Measurements from ENCODE around the gene AKAP8L. TPM values are rescaled to one million over a fixed set of nuclear protein-coding genes. Genes with fewer than 3 reads are reported as not detected.

The AKAP8L gene
- total and polyA plus RNA-seq, 2 experiments from 2014 or later: 88.7 to 155 TPM

DNA sequence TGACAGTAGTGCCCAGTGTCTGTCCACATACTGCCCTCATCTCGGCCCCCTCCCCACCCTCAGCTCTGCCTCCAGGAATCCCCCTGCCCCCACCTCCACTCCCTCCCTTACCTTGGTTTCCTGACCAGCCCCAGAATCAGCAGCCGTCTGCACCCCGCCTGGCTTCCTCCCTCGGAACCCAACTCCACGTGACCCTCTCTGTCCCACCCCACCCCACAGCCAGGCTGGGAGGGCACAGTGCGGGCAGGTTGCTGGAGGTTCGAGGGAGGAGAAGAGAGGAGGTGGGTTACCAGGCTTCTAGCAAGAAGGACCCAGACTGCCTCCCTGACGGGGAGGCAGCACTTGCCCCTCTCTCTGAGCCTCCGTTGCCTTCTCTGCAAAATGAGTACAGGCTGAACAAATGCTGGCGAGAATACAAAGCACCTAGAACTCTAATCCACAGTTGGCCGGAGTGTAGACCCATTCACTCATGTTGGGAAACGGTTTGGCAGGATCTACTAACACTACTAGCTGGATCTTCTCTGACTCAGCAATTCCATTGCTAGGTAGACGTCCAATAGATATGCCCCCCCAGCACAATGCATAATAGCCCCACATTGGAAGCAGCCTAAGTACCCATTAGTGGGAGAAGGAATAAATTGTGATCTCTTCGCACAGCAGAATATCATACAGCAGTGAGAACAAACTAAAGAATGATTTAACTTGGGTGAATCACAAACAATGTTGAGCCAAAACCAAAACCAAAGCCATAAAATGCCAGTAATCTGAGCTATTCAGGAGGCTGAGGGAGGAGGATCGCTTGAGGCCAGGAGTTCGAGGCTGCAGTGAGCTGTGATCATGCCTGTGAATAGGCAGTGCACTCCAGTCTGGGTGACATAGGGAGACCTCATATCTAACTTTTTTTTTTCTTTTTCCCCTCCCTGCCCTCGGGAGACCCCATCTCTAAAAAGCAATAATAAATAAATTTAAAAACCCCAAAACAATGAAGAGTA is 45.9 kb upstream of the AKAP8L start, which contains the start of gene RASAL3:
Gene RASAL3 (minus strand): TSS at position 151 of the 992 bp plus-strand sequence. CDS start 186 bp downstream, outside the sequence.
- no peaks in the 10 kb centered on the region for H3K9me2 ChIP-seq (replicated peaks; ENCODE audit: insufficient read depth)
- no peaks in the 10 kb centered on the region for H3K36me3 ChIP-seq (replicated peaks; ENCODE audit: insufficient read depth, low read depth)
- peaks cover 48% of the 10 kb centered on the region for H3K27me3 ChIP-seq
- no peak within 1 kb of the TSS for H3K27ac ChIP-seq
- H3K4me2 ChIP-seq: no peak within 1 kb of the TSS
- no peak for DNase-seq (ENCODE audit: low spot score)
- no peak within 1 kb of the TSS for H2AFZ ChIP-seq
- H4K20me1 ChIP-seq (ENCODE audit: insufficient read depth, poor library complexity, severe bottlenecking): no peaks in the 10 kb centered on the region
- H3K9me3 ChIP-seq (ENCODE audit: low read depth): no peaks in the 10 kb centered on the region
- no peak within 1 kb of the TSS for H3K4me3 ChIP-seq
- H3K79me2 ChIP-seq: no peaks in the 10 kb centered on the region
- WGBS (ENCODE audit: low lambda C conversion rate, missing lambda C conversion rate): 59% methylated on average over 16 of the region's 17 CpGs
- TF ChIP-seq EZH2phosphoT487 (IDR thresholded peaks at IDR 0.05; ENCODE audit: low read depth, severe bottlenecking, unreplicated experiment): no peak
- TF ChIP-seq, protein P1, sequence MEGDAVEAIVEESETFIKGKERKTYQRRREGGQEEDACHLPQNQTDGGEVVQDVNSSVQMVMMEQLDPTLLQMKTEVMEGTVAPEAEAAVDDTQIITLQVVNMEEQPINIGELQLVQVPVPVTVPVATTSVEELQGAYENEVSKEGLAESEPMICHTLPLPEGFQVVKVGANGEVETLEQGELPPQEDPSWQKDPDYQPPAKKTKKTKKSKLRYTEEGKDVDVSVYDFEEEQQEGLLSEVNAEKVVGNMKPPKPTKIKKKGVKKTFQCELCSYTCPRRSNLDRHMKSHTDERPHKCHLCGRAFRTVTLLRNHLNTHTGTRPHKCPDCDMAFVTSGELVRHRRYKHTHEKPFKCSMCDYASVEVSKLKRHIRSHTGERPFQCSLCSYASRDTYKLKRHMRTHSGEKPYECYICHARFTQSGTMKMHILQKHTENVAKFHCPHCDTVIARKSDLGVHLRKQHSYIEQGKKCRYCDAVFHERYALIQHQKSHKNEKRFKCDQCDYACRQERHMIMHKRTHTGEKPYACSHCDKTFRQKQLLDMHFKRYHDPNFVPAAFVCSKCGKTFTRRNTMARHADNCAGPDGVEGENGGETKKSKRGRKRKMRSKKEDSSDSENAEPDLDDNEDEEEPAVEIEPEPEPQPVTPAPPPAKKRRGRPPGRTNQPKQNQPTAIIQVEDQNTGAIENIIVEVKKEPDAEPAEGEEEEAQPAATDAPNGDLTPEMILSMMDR (IDR thresholded peaks at IDR 0.05; ENCODE audit: poor library complexity): no peak
- no peak for TF ChIP-seq EZH2 (IDR thresholded peaks at IDR 0.05; ENCODE audit: borderline replicate concordance)
- H3K4me1 ChIP-seq (ENCODE audit: insufficient read depth): no peaks in the 10 kb centered on the region

DNA sequence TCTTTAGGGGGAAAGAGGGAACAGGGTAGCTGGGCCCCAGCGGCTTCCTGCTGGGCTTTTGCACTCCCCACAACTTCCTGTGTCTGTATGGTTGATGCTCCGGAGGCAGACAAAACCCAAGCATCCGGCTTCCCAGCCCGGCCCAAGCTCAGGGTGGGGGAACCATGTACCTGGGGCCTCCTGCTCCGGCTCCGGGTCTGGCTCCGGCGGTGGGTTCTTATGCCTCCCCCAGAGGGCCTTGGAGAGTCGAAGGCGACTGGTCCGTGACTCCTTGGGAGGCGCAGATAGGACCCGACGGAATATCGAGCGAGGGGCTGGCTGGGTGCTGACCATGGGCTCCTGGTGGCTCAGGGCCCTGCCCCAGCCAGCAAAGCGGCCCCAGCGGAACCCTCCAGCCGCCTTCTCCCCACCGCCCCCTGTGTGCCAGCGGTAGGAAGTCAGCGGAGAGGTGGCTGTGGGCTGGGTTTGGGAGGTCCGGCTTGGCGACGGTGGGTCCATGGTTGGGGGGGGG is 45.1 kb upstream of the AKAP8L start:
- TF ChIP-seq EZH2 (IDR thresholded peaks at IDR 0.05; ENCODE audit: borderline replicate concordance): no peak
- no peaks in the 10 kb centered on the region for H4K20me1 ChIP-seq (ENCODE audit: insufficient read depth, poor library complexity, severe bottlenecking)
- no peaks in the 10 kb centered on the region for H3K36me3 ChIP-seq (replicated peaks; ENCODE audit: insufficient read depth, low read depth)
- H3K27me3 ChIP-seq: peaks cover 41% of the 10 kb centered on the region
- H2AFZ ChIP-seq: no peak overlapping the region
- WGBS (ENCODE audit: low lambda C conversion rate, missing lambda C conversion rate): 66% methylated on average over 23 of the region's 25 CpGs
- no peak overlapping the region for H3K4me3 ChIP-seq
- H3K79me2 ChIP-seq: no peaks in the 10 kb centered on the region
- H3K9me3 ChIP-seq (ENCODE audit: low read depth): no peaks in the 10 kb centered on the region
- DNase-seq (ENCODE audit: low spot score): no peak
- H3K27ac ChIP-seq: no peak overlapping the region
- H3K9me2 ChIP-seq (replicated peaks; ENCODE audit: insufficient read depth): no peaks in the 10 kb centered on the region
- no peak overlapping the region for H3K4me2 ChIP-seq
- H3K4me1 ChIP-seq (ENCODE audit: insufficient read depth): no peaks in the 10 kb centered on the region

DNA sequence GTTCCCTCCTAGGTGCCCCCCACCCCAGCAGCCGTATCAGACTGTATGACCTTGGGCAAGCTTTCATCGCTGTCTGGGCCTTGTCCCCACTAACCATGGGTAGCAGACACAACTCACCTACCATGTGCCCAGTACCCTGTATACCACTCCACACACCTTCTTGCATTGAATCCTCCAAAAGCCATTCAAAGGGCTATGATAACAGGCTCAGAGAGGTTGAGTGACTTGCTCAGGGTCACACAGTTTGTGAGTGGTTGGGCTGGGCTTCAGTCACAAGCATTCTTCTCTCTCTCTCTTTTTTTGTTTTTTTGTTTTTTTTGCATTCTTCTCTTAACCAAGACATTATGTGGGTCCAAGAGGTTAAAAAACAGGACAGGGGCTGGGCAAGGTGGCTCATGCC is 42.9 kb upstream of the AKAP8L start:
- TF ChIP-seq, protein P1 (IDR thresholded peaks at IDR 0.05; ENCODE audit: poor library complexity): no peak
- TF ChIP-seq EZH2 (IDR thresholded peaks at IDR 0.05; ENCODE audit: borderline replicate concordance): no peak
- no peak for TF ChIP-seq EZH2phosphoT487 (IDR thresholded peaks at IDR 0.05; ENCODE audit: low read depth, severe bottlenecking, unreplicated experiment)
- H3K9me3 ChIP-seq (ENCODE audit: low read depth): no peaks in the 10 kb centered on the region
- no peak for DNase-seq (ENCODE audit: low spot score)
- 46% methylated on average over 2 of the region's 2 CpGs for WGBS (ENCODE audit: low lambda C conversion rate, missing lambda C conversion rate)
- H3K27ac ChIP-seq: no peak overlapping the region
- H3K4me3 ChIP-seq: no peak overlapping the region
- no peaks in the 10 kb centered on the region for H3K79me2 ChIP-seq
- H3K27me3 ChIP-seq: peaks cover 45% of the 10 kb centered on the region
- no peak overlapping the region for H2AFZ ChIP-seq
- H3K9me2 ChIP-seq (replicated peaks; ENCODE audit: insufficient read depth): no peaks in the 10 kb centered on the region
- H3K4me1 ChIP-seq (ENCODE audit: insufficient read depth): no peaks in the 10 kb centered on the region
- H4K20me1 ChIP-seq (ENCODE audit: insufficient read depth, poor library complexity, severe bottlenecking): no peaks in the 10 kb centered on the region
- H3K36me3 ChIP-seq (replicated peaks; ENCODE audit: insufficient read depth, low read depth): no peaks in the 10 kb centered on the region
- H3K4me2 ChIP-seq: no peak overlapping the region

Measured in hepatocyte (in vitro differentiated cells).